GM21526 (cell line): ENCODE measurements around the gene PTPRN2.

ENCODE experiments used
- ATAC-seq: cut with Tn5 transposase; IDR thresholded peaks from one replicate; pipeline ENCODE4 v1.9.1; 2021; ENCODE audit warnings: moderate library complexity; ENCODE audit not compliant: unreplicated experiment, low FRiP score

PTPRN2 gene

GRCh38 chr7:157528785-157529341 is 1058.8 kb downstream of the PTPRN2 start:
- ATAC-seq, result no peak

- no peak for ATAC-seq
Measured at GRCh38 chr7:157527686-157528085, 1059.9 kb downstream of the PTPRN2 start.

- no peak for ATAC-seq
Measured at GRCh38 chr7:157526913-157527634, 1060.5 kb downstream of the PTPRN2 start.

GRCh38 chr7:157526005-157526912 is 1061.4 kb downstream of the PTPRN2 start:
- ATAC-seq, result no peak

- no peak for ATAC-seq
Measured at GRCh38 chr7:157525491-157525915, 1062.1 kb downstream of the PTPRN2 start.

GRCh38 chr7:157524731-157525130 is 1062.9 kb downstream of the PTPRN2 start:
- ATAC-seq, result no peak

GRCh38 chr7:157523766-157524421 is 1063.7 kb downstream of the PTPRN2 start:
- ATAC-seq, result no peak

- ATAC-seq, result no peak
Measured at GRCh38 chr7:157523371-157523765, 1064.3 kb downstream of the PTPRN2 start.

GRCh38 chr7:157522954-157523353 is 1064.7 kb downstream of the PTPRN2 start:
- ATAC-seq, result no peak

- no peak for ATAC-seq
Measured at GRCh38 chr7:157522189-157522588, 1065.4 kb downstream of the PTPRN2 start.

GRCh38 chr7:157521752-157522151 is 1065.9 kb downstream of the PTPRN2 start:
- no peak for ATAC-seq

GRCh38 chr7:157521061-157521731 is 1066.4 kb downstream of the PTPRN2 start:
- no peak for ATAC-seq

- ATAC-seq, result peak; percentile 96
Measured at GRCh38 chr7:157520249-157520648, 1067.4 kb downstream of the PTPRN2 start.

- ATAC-seq, result no peak
Measured at GRCh38 chr7:157519798-157520244, 1067.8 kb downstream of the PTPRN2 start.

- ATAC-seq, result no peak
Measured at GRCh38 chr7:157519246-157519645, 1068.4 kb downstream of the PTPRN2 start.

GRCh38 chr7:157518514-157519175 is 1069.0 kb downstream of the PTPRN2 start:
- ATAC-seq, result no peak

GRCh38 chr7:157517782-157518513 is 1069.7 kb downstream of the PTPRN2 start:
- no peak for ATAC-seq

- ATAC-seq, result no peak
Measured at GRCh38 chr7:157516911-157517781, 1070.5 kb downstream of the PTPRN2 start.
